HT-29 (cell line): ENCODE measurements around the gene NDUFA7. TPM values are rescaled to one million over a fixed set of nuclear protein-coding genes. Genes with fewer than 3 reads are reported as not detected.
A peak's percentile ranks its signal among the peaks of the same experiment; 100 is the strongest.
"Not testable (repeated sequence)": the region's sequence is repeated elsewhere in the genome, so short reads cannot be mapped to it uniquely, and the experiment has no call there.

Experiments used
- DNase-seq: peaks from one replicate; pipeline ENCODE4 v3.0.0-alpha.2; 2015; ENCODE audit warnings: low spot score
- total RNA-seq: library from RNA; depleted of rRNA; stranded (reverse); fragments of >200 nt; shearing (Covaris generic); gene quantifications from 2 replicates; pipeline ENCODE4 v1.2.3, GENCODE V29; 2014

The NDUFA7 gene
- total RNA-seq, 1 experiment from 2014 or later = 79.7 TPM

DNA sequence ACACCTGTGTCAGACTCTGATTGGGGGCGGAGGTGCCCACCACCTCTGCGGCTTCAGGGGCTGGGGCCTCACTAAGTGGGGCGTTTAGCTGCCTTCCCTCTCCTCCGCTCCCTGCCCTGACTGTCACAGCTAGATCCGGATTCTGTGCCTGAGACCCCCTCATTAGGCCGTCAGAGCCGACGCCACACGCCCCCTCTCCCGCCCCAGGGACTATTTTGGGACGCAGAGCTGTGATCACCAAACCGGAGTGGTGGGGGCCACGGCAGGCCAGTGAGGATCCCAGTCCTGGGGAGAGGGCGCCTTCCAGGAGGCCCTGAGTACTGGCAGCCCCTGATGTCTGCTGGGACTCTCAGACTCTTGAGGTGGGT is 21.1 kb upstream of the NDUFA7 start:
- no peak for DNase-seq

DNA sequence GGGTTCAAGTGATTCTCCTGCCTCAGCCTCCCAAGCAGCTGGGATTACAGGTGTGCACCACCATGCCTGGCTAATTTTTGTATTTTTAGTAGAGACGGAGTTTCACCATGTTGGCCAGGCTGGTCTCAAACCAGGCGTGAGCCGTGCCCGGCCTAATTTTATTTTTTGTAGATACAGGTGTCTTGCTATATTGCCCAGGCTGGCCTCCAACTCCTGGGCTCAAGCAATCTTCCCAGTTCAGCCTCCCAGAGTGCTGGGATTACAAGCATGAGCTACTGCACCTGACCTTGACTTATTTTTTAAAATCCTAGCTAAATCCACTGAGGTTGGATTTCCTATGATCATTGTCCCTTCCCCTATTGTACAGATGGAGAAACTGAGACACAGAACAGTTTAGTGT is 20.3 kb upstream of the NDUFA7 start:
- DNase-seq = not testable (repeated sequence)

DNA sequence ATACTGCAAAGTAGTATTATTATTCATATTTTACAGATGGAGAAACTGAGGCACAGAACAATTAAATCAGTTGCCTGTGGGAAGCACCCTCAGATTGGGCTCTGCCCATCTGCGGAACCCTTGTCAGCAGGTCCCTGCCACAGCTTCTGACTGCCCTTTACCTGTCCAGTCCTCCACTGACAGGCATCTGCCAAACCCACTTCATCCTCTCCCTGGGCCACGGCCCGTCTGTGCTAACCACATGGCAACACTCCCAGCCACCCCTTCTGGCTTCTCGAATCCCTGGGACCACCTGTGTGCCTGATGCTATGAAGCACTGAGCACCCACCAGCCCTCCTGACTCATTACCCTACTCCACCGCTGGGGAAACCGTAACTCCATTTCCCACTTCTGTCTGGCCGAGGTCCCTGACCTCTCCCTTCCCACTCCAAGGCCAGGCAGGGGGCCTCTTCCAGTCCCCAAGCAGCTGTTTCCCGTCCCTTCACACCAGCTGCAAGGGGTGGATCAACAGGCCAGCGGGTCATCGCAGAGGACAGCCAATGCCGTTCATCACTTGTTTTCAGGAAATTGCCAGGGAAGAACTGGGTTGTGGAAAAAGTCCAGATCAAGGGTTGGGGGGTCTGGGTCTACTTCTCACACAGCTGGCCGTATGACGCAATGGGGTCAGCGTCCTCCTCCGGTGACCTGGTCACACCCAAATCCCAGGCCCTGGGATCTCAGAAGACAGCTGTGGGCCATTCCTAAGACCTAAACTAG is 19.3 kb upstream of the NDUFA7 start:
- DNase-seq = no peak

DNA sequence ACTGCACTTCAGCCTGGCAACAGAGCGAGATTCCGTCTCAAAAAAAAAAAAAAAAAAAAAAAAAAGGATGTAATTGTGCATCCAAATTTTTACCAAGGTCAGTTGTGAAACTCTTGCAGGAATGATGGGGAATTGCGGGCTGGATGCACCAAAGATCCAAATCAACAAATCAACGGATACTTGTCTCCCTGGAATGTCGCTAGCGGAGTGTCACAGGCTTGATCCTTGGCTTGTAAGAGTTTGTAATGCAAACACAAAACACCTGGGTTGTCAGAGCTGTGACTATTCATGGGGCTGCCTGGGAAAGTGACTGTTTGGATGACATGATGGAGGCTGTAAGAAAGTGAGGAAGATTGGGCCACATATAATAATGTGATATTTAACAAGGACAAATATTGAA is 17.7 kb upstream of the NDUFA7 start:
- DNase-seq = no peak

DNA sequence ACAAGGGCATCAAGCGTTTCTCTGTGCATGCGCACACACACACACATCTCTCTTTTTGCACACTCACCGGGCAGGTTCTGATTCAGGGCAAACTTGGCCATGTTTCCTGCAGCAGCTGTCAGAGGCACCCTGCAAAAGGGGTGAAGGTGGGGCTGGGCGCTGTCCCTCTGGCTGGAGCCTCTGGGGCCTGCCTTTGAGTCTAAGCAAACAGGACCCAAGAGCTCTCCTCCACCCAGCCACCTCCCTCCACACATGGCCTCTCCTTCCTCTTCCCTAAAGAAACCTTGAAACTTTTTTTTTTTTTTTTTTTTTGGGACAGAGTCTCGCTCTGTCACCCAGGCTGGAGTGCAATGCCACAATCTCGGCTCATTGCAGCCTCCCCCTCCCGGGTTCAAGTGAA is 16.6 kb upstream of the NDUFA7 start:
- no peak for DNase-seq

DNA sequence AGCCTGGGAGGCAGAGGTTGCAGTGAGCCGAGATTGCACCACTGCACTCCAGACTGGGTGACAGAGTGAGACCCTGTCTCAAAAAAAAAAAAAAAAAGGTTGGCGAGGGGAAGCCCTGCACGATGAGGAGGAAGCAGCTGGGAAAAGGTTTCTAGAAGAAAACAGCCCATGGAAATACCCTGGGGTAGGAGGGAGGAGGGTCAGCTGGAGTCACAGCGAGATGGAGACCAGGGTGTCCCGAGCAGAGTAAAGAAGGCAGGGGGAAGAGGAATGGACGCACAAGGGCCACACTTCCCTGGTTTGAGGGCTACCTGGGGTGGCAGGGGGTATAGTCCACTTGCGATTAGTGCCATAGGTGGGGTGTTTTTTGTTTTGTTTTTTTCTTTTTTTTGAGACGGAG is 15.5 kb upstream of the NDUFA7 start:
- DNase-seq = no peak

DNA sequence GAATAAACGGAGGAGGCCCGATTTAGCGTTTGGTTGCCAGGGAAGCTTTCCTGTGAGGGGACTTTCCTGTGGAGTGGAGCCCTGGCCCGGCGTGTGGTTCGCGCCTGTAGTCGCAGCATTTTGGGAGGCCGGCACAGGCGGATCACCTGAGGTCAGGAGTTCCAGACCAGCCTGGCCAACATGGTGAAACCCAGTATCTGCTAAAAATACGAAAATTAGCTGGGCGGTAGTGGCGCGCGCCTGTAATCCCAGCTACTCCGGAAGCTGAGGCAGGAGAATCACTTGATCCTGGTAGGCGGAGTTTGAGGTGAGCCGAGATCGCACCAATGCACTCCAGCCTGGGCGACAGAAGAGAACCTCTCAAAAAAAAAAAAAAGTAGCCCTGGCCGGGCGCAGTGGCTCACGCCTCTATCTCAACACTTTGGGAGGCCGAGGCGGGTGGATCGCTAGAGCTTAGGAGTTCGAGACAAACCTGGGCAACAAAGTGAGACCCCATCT is 14.9 kb upstream of the NDUFA7 start:
- DNase-seq = no peak

DNA sequence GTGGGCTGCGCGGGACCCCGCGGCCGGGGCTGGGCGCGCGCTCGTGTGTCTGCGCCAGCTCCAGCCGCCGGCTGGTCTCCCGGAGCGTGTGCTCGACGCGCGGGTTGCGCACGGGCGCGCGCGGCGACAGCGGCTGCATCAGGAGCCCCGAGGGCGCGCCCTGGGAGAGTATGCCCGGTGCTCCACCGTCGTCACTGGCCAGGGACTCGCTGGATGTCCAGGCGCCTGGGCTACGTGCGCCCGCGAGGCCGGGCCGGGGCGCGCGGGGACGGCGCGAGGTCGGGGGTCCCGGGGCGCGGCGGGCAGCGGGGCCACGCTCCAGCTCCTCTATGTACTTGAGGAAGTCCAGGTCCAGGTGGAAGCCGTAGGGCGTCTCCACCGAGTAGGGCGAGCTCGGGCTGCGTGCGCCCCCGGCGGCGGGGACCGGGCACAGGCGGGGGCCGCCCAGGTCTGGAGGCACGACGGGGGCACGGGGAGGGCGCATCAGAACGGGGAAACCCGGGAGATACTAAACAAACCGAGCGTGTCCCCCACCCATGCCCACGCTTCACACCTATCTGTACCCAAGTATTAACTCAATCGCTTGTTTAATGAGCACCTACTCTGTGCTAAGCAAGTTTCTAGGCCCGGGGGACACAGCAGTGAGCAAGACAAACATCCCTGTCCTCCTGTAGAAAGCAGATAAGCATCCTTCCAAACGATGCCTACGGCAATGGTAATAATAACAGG is 14.3 kb upstream of the NDUFA7 start:
- DNase-seq = no peak

DNA sequence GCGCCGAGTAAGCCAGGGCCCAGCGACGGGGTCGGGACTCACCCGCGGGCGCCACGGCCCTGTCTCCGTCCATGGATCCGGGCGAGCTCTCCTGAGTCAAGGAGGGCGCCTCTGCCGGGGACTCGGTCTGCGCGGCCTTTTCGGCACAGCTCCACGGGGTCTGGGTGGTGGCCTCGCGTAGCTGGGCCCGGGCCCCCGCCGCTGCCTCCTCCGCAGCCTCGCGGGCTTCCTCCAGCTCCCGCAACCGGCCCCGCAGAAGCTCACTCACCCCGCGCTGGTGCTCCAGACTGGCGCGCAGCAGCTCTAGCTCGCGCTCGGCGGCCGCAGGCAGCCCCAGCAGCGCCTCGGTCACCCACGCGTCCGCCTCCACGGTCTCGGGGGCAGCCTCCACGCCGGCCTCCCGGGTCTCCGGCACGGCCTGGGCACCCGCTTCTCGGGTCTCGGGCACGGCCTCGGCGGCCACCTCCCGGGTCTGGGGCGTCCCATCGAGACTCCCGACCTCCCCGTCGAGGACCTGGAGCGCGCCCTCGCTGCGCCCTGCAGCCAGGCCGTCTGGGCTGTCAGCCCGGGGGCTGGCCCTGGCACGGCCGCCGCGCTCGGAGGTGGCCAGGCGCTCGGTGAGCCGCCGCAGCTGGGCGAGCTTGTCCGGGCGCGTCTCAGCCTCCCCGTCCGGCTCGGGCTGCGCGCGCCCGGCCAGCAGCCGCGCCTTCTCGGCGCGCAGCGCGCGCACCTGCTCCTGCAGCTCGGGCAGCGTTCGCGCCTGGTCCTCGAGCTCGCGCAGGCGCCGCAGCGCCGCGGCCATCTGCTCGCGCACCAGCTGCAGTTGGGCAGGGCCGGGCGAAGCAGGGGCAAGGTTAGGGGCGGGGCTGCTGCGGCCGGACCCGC is 13.5 kb upstream of the NDUFA7 start:
- peak; percentile 36 for DNase-seq

DNA sequence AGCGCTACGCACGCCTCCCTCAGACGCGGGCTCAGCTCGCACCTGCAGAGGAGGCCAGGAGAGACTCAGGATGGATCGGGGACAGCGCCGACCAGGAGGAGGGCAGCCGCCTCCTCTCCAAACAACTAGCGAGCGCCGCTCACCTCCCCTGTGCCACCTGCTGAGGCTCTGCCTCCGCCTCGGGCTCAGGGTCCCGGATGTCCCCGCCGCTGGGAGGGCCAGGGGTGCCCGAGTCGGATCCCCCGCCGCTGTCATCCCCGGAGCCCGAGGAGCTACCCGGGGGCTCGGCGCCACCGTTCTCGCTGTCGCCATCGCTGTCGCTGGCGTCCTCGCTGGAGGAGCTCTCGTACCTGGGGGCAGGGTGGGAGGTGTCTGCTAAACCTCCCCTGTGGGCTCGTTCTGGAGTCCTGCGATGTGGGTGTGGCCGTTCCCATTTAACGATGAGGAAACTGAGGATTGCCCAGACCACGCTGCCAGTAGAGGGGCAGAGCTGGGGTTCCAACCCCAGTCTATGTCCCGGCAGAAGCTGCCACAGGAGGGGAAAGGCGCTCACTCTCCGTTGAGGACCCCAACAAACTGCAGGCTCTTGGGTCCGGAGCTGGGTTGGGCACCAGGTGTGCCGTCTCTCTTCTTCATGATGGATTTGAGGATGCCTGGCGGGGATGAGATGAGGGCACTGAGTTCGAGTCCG is 12.7 kb upstream of the NDUFA7 start:
- no peak for DNase-seq

DNA sequence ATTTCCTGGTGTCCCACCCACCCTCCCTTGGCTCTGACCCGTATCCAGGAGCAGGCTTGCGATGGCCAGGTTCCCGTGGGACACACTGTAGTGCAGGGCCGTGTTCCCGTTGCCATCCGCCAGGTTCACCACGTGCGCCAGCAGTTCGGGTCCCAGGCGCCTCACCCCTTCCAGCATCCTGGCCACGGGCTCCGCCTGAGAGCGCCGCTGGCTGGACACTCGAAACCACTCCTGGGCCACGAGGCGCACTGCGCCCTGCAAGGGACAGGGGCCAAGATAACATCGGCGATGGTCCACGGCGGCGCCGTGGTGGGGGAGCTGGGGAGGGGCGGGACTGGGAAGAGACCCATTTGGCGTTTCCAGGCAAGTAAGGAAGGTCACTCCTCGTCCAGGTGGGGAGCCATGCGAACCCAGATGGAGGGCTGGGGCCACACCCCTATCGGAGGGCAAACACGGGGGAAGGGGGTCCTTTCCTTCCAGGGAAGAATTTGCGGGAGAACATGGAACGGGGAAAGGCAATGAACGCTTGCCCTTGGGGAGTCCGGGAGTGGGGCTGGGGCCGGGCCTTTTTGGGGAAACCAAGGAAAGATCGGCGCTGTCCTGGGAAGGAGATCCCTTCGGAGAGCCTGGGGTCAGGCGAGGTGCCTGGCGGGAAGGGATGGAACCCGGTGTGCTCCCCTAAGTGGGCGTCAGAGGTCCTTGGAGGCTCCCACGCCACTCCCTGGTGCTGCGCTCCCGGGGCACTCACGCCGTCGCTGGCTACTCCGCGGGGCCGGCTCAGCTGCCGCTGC is 12.0 kb upstream of the NDUFA7 start:
- DNase-seq = no peak

DNA sequence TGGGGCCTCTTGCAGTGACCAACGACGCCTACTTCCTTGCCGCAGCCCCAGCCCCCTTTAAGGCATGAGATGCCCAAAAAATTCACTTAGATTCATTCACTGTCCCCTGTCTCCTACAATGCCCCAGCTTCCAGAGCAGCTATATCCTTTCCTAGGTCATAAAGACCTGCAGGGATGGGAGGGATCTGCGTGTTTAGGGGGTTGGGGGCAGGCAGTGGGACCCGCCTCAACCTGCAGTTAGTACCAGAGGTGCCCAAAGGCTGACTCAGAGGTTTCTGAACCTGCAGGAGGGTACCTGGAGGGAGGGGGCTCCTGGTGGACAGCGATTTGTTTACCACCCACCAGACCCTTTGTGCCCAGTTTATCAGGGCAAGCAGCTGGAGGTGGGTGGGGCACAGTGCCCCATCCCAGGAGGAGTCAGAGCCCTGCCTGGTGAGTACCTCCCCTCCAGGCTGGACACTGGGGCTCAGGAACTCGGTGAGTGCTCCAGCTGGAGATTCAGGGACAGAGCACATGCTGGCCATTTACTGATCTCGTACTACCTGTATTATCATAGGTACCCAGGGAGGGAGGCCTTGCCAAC is 10.2 kb upstream of the NDUFA7 start:
- DNase-seq = no peak

DNA sequence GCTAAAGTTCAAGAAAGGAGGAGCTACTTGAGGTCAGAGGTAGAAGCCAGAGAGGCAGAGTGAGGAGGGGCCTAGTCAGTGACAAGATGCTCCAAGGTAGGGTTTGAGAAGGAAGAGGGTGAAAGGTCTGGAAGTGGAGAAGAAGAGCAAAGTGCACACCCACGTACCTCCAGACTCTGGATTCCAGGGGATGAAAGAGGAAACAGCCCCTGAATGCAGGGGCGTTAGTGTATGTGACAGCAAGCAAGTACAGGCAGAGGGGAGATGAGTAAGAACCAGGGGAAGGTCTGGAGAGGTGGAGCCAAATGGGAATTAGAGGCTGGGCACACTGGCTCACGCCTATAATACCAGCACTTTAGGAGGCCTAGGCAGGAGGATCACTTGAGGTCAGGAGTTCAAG is 8.8 kb upstream of the NDUFA7 start:
- no peak for DNase-seq

DNA sequence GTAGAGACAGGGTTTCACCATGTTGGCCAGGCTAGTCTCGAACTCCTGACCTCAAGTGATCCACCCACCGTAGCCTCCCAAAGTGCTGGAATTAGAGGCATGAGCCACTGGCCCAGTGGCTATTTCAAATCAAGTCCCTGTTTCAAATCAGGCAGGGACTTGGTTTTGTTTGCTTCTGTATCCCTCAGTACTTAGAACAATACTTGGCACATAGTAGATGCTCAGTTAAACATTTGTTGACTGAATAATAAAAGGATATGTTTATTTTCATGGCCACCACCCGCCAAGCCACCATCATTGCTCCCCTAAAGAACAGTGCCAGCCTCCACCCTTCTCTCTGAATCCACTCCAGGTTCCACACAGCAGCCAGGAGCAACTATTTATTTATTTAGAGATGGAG is 4.3 kb upstream of the NDUFA7 start:
- no peak for DNase-seq

DNA sequence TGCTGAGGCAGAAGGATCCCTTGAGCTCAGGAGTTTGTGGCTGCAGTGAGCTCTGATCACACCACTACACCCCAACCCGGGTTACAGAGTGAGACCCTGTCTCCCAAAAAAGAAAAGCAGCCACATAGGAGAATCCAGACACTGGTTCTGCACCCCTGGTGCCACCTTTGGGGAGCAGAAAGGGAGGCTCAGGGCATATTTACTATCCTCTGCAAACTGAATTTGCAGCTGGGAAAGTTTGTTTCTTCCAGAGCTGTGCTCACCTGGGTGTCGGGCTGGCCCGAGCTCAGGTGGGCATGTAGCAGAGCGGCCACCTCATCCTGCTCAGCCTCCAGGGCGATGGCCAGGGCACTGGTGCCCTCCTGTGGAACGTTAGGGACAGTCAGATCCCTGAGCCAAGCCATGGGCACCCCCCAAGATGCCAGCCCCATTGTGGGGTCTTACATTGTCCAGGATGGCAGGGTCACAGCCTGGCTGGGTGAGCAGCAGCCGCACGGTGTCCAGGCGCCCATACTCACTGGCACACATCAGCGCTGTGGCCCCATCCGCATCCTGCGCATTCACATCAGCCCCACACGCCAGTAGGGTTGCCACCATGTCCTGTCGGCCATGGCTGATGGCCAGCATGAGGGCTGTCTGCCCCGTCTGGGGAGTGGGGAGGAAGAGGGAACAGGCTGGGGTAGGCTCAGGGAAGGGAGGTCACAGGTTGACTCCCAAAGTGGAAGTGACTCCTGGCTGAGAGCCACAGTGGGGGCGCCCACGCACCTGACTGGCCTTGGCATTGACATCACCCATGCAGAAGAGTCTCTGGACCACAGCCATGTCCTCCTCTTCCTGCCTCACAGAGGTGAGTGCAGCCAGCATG is 3.2 kb upstream of the NDUFA7 start:
- DNase-seq = no peak

DNA sequence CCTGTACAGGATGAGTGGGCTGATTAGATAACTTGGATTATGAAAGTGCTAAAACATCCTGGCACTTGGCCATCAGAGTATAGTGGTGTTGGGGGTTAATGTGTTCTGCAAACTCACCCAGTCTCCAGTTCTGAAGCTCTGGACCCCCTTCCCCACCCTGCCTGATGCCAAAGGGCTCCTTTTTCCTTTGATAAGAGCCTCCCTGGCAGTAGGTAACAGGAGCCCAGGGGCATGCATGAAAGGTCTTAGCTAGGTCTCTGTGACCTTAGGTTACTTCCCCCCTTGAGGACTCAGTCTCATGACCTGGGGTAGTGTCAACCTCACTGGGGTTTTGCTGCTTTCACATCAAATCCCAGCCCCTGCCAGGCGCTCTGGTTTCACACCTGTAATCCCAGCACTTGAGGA is 2.6 kb upstream of the NDUFA7 start:
- no peak for DNase-seq

DNA sequence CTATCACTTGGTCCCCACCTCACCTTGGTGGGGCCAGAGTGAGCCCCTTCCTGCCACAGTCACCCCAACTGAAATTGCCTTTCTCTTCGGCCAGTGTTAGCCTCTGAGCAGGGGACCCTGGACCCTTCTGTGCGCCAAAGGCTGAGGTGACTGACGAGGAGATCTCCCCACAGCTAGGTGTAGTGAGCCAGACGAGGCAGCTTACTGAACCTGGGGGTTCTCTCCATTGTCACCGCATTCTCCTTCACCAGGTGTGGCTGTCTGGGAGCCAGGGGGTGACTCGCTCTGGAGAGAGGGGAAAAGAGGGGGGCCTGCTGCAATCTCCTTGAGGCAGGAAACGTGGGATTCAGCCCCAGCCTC is 1.4 kb upstream of the NDUFA7 start:
- no peak for DNase-seq

DNA sequence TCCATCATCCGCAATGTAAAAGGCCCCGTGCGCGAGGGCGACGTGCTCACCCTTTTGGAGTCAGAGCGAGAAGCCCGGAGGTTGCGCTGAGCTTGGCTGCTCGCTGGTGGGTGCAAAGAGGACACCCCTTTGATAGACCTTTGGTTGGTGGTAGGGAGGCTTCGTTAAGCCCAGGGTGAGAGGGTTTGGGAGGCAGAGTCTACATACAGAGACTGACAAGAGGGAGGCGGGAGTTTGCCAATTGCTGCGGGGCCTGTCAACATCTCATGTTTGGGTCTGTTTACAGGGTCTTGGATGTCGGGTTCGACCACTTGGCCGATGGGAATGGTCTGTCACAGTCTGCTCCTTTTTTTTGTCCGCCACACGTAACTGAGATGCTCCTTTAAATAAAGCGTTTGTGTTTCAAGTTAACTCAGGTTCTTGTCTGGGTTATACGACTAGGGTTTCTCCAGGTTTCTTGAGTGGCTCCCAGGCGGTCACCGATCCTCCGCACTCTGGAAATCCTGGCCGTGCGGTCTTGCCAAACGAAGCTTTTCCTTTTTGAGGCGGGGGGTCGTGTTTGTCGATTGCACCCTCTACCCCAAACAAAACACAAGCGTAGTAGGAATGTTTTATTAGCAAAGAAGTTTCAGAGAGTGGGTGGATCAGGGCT is 937 bp upstream of the NDUFA7 start:
- no peak for DNase-seq

DNA sequence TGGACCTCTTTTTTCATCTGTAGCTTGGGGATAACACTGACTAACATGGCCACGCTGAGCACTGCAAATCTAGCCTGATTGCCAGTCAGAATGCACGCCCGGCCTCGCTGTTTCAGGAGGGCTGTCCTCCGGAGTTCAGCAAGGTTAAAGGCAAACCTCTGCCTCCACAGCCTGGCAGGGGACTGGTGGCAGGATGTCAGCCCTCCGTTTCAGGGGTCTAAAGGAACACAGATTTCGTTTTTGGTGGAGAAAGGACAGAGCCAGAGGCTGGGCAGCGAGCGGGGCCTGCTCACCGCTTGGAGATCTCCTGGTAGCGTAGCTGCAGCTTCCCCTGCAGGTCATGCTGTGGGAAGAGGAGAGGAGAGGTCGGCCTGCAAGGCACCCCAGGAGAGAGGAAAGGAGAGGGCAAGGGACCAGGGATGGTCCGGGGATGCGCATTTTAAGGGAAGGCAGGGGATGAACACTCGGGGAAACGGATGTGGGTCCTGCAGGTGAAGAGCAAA is 560 bp downstream of the NDUFA7 start:
- no peak for DNase-seq
